ENCODE data around the gene PIGH. TPM values are rescaled to one million over a fixed set of nuclear protein-coding genes. Genes with fewer than 3 reads are reported as not detected.
A peak's percentile ranks its signal among the peaks of the same experiment; 100 is the strongest.

The PIGH gene, protein sequence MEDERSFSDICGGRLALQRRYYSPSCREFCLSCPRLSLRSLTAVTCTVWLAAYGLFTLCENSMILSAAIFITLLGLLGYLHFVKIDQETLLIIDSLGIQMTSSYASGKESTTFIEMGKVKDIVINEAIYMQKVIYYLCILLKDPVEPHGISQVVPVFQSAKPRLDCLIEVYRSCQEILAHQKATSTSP
- 10 to 100 TPM; 25.6 to 45.7 (median 28.1) TPM for total RNA-seq

DNA sequence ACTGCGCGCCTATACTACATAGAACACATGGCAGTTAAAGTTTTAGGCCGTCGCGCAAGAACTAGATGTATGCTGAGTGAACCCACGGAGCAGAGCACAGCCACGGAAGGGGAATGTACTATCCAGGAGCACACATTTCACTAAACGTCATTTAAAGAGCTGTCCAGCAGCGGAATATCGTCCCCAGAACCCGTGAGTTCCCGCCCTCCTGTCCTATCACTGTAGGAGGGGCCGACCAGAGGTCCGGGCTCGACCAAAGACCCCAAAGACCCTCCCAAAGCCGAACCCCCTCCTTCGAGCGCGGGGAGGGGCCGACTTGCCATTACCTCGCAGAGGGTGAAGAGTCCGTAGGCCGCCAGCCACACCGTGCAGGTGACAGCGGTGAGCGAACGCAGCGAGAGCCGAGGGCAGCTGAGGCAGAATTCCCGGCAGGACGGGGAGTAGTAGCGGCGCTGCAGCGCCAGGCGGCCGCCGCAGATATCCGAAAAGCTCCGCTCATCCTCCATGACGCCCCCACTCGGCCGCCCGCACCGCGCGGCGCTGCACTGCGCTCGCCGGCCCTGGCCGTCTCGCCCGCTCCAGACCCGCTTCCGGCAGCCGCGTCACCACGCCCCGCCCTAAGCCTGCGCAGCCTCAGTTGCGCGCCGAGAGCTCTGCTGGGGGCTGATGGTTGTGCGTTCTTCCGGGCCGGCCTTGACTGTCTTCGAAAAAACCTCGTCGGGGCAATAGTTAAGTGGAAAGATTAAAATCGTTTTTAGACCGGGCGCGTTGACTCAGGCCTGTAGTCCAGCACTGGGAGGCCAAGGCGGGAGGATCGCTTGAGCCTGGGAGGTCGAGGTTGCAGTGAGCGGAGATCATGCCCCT lies at the start of gene PIGH:
Gene PIGH (minus strand): TSS at position 571 of the 864 bp plus-strand sequence. CDS start 65 bp downstream, at position 506.
- Histone ChIP-seq H3K36me3 (no peaks in the 10 kb centered on the region), H3K27me3 (no peaks in the 10 kb centered on the region), H3K4me3 (peak within 1 kb of the TSS; percentile 62 to 97 (median 88)), H3K9me3 (no peaks in the 10 kb centered on the region), H3K4me1 (peaks cover 0 to 19% (median 2%) of the 10 kb centered on the region in 4 donors), H3K27ac (peak within 1 kb of the TSS; percentile 80 to 92 (median 84))
- DNase-seq, result peak; percentile 89 to 96 (median 95)
- peak; percentile 89 to 92 for TF ChIP-seq POLR2A (IDR thresholded peaks at IDR 0.05)
- TF ChIP-seq, protein P1, sequence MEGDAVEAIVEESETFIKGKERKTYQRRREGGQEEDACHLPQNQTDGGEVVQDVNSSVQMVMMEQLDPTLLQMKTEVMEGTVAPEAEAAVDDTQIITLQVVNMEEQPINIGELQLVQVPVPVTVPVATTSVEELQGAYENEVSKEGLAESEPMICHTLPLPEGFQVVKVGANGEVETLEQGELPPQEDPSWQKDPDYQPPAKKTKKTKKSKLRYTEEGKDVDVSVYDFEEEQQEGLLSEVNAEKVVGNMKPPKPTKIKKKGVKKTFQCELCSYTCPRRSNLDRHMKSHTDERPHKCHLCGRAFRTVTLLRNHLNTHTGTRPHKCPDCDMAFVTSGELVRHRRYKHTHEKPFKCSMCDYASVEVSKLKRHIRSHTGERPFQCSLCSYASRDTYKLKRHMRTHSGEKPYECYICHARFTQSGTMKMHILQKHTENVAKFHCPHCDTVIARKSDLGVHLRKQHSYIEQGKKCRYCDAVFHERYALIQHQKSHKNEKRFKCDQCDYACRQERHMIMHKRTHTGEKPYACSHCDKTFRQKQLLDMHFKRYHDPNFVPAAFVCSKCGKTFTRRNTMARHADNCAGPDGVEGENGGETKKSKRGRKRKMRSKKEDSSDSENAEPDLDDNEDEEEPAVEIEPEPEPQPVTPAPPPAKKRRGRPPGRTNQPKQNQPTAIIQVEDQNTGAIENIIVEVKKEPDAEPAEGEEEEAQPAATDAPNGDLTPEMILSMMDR (IDR thresholded peaks at IDR 0.05), result peak; percentile 28 to 76 (median 58)

DNA sequence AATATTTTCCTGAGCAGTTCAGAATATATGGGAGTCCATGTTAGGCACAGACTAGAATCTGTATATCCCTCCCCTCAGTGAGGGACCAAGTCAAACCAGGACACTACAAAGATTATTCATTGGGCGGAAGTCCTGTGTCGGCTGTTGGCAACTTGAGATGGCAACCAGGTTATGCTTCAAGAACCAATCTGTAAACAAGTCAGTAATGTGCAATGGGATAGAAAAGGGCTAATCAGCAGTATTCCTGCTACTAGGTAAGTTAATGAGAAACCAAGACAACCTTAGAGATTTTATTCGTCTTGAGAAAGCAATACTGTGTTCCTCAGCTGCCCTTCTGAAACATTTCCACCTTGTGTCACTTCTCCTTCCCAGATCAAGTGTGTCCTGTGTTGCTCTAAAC lies 46.1 kb upstream of the PIGH start:
- Histone ChIP-seq H3K36me3 (peaks cover 0 to 40% (median 0%) of the 10 kb centered on the region in 3 donors), H3K27me3 (no peaks in the 10 kb centered on the region), H3K9me3 (no peaks in the 10 kb centered on the region), H3K27ac (no peak overlapping the region), H3K4me3 (no peak overlapping the region), H3K4me1 (no peaks in the 10 kb centered on the region)
- DNase-seq, result no peak
- TF ChIP-seq POLR2A (IDR thresholded peaks at IDR 0.05), result no peak
- TF ChIP-seq, protein P1 (IDR thresholded peaks at IDR 0.05), result no peak

DNA sequence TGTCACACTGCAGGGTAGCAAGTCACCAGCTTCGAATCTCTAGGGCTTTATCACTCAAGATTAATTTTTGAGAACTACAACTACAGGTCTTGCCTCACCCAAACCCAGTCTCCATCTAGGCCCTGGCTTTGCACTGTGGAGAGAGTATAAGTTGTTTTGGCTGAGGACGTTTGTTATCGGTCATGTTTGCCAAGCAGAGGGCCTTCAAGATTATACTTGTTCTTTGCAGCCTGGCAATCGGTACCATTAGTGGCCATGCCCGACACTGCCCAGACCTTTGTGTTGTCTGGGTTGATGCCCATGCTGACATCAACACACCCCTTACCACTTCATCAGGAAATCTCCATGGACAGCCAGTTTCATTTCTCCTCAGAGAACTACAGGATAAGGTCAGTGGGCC lies 45.3 kb upstream of the PIGH start:
- TF ChIP-seq, protein P1 (IDR thresholded peaks at IDR 0.05), result no peak
- no peak for TF ChIP-seq POLR2A (IDR thresholded peaks at IDR 0.05)
- H3K27ac ChIP-seq, result no peak overlapping the region
- H3K27me3 ChIP-seq, result no peaks in the 10 kb centered on the region
- H3K4me3 ChIP-seq, result no peak overlapping the region
- H3K4me1 ChIP-seq, result no peaks in the 10 kb centered on the region
- peaks cover 0 to 33% (median 0%) of the 10 kb centered on the region in 3 donors for H3K36me3 ChIP-seq
- no peaks in the 10 kb centered on the region for H3K9me3 ChIP-seq
- no peak for DNase-seq

DNA sequence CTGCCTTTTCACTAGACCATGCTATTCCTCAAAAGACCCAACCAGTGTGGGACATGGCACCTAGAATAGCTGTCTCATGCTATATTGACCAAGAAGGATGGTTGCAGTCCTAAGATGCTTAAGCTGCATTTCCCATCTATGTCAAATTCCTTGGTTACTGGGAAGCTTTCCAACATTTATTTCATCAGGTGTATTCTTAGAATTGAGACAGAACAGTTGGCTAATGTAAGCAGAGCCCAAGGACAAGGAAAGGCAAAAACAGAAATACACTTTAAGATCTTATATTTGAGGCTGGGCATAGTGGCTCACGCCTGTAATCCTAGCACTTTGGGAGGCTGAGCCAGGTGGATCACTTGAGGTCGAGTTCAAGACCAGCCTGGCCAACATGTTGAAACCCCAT lies 44.4 kb upstream of the PIGH start:
- no peaks in the 10 kb centered on the region for H3K9me3 ChIP-seq
- no peaks in the 10 kb centered on the region for H3K4me1 ChIP-seq
- TF ChIP-seq POLR2A (IDR thresholded peaks at IDR 0.05), result no peak
- TF ChIP-seq, protein P1 (IDR thresholded peaks at IDR 0.05), result no peak
- no peak for DNase-seq
- no peak overlapping the region for H3K27ac ChIP-seq
- H3K27me3 ChIP-seq, result no peaks in the 10 kb centered on the region
- H3K4me3 ChIP-seq, result no peak overlapping the region
- H3K36me3 ChIP-seq, result peaks cover 0 to 23% (median 0%) of the 10 kb centered on the region in 3 donors

DNA sequence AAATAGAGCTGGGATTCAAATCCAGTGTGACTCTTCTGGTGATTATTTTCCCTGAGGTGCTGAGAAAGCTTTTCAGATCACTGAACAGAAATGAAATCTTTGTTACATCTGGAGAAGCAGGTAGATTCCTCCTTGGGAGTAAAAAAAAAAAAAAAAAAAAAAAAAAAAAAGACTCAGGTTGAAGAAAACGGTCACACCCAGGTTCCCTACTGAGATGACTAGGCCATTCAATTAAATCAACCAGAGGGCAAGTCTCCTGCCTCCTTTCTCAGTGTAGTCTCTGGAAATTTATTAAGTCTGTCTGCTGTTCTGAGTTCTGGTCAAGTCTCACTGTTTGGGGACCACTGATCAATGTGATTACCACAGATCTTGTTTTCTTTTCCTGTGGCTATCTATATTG lies 43.6 kb upstream of the PIGH start:
- Histone ChIP-seq H3K27me3 (no peaks in the 10 kb centered on the region), H3K4me3 (no peak overlapping the region), H3K27ac (no peak overlapping the region), H3K9me3 (no peaks in the 10 kb centered on the region), H3K36me3 (peaks cover 0 to 16% (median 0%) of the 10 kb centered on the region in 3 donors), H3K4me1 (no peaks in the 10 kb centered on the region)
- DNase-seq, result no peak
- TF ChIP-seq POLR2A (IDR thresholded peaks at IDR 0.05), result no peak
- TF ChIP-seq, protein P1 (IDR thresholded peaks at IDR 0.05), result no peak
